HepG2 (cell line): Measurements from ENCODE around the gene MTIF2. TPM values are rescaled to one million over a fixed set of nuclear protein-coding genes. Genes with fewer than 3 reads are reported as not detected.
A peak's percentile ranks its signal among the peaks of the same experiment; 100 is the strongest.

Experiments used
- ATAC-seq: fragments of 200-7000 bp; cut with Tn5 transposase; 3 replicates; pipeline ENCODE4 v1.9.1; 2020; ENCODE audit warnings: mild to moderate bottlenecking, moderate library complexity
- BruUV-seq: library from RNA; stranded (reverse); fragments of 400-500 nt; replicated peaks from 2 replicates; lab custom pipeline; 2021; lab: Mats Ljungman, UMichigan
- CTCF ChIA-PET: fragments of 300-600 bp; formaldehyde crosslinking; extraction: SDS; loops from one replicate; lab custom pipeline; 2021; ENCODE audit warnings: low total read pairs, inconsistent platforms, low intra/inter-chr PET ratio; lab: Yijun Ruan, JAX
- POLR2A ChIA-PET: fragments of 350-600 bp; sonication (Branson Sonifier 250); formaldehyde crosslinking; loops from one replicate; lab custom pipeline; 2020; ENCODE audit warnings: antibody characterized with exemption, inconsistent platforms; lab: Yijun Ruan, JAX
- DNase-seq: peaks from one replicate; pipeline ENCODE4 v3.0.0-alpha.2; 2015; ENCODE audit warnings: low spot score
- FAIRE-seq: peaks from 3 replicates; lab custom pipeline; 2011; peaks lifted over from hg19 to GRCh38; lab: Jason Lieb, UNC
- H2AFZ ChIP-seq: one replicate; pipeline ENCODE4 v1.6.1; 2011; ENCODE audit warnings: low read length, inconsistent platforms
- H3K27ac ChIP-seq: fragments of 300-600 bp; 3 replicates; pipeline ENCODE4 v1.8.0; 2011; ENCODE audit warnings: mixed run types, mild to moderate bottlenecking, mixed read lengths, low read length, inconsistent platforms; ENCODE audit not compliant: insufficient read depth; ENCODE audit errors: extremely low read length
- H3K27me3 ChIP-seq, 2 experiments: fragments of 200-600 bp in 1 of 2; 2 replicates in 1 of 2; 3 replicates in 1 of 2; pipeline versions ENCODE4 v1.6.0 to v1.8.0; 2011; ENCODE audit warnings: low read length in 2 of 2, mild to moderate bottlenecking in 2 of 2, moderate library complexity in 2 of 2, inconsistent platforms in 1 of 2; ENCODE audit not compliant: insufficient read depth in 2 of 2, control insufficient read depth in 1 of 2
- H3K36me3 ChIP-seq, 2 experiments: fragments of 200-600 bp in 1 of 2; replicated peaks in 1 of 2; 2 replicates in 1 of 2; 3 replicates in 1 of 2; pipeline versions ENCODE4 v1.5.1 to v1.8.0; 2011; ENCODE audit warnings: low read length in 2 of 2, inconsistent platforms in 1 of 2; ENCODE audit not compliant: insufficient read depth in 2 of 2, control insufficient read depth in 1 of 2
- H3K4me1 ChIP-seq: 2 replicates; pipeline ENCODE4 v1.5.1; 2012; ENCODE audit warnings: low read length, inconsistent platforms; ENCODE audit not compliant: insufficient read depth
- H3K4me2 ChIP-seq: 2 replicates; pipeline ENCODE4 v1.6.0; 2011; ENCODE audit warnings: low read depth, low read length, inconsistent platforms
- H3K4me3 ChIP-seq, 3 experiments: fragments of 200-600 bp in 1 of 3; sonication (generic), shearing (Covaris generic) in 1 of 3; replicated peaks in 1 of 3; 2 replicates each; pipeline ENCODE4 v1.5.1; 2011 to 2016; ENCODE audit warnings: low read length in 3 of 3, inconsistent platforms in 2 of 3, low read depth in 2 of 3, mild to moderate bottlenecking in 2 of 3, control low read depth in 1 of 3, mixed read lengths in 1 of 3; ENCODE audit not compliant: insufficient read depth in 1 of 3
- H3K79me2 ChIP-seq: one replicate; pipeline ENCODE4 v1.6.1; 2011; ENCODE audit warnings: low read length, inconsistent platforms; ENCODE audit not compliant: insufficient read depth
- H3K9ac ChIP-seq: 2 replicates; pipeline ENCODE4 v1.6.0; 2011; ENCODE audit warnings: mild to moderate bottlenecking, low read depth, low read length, inconsistent platforms; ENCODE audit not compliant: insufficient read depth
- H3K9me3 ChIP-seq: 2 replicates; pipeline ENCODE4 v1.5.1; 2012; ENCODE audit warnings: mild to moderate bottlenecking, low read length
- H4K20me1 ChIP-seq: 2 replicates; pipeline ENCODE4 v1.6.0; 2011; ENCODE audit warnings: inconsistent platforms, mild to moderate bottlenecking, low read length, moderate library complexity; ENCODE audit not compliant: insufficient read depth
- ATF2 ChIP-seq: sonication (generic); formaldehyde crosslinking; IDR thresholded peaks from 2 replicates; pipeline ENCODE4 v1.4.0; 2020; ENCODE audit warnings: missing genetic modification reagents
- CEBPG ChIP-seq: IDR thresholded peaks from 2 replicates; pipeline ENCODE4 v1.6.1; 2016
- DPF2 ChIP-seq: sonication (generic); formaldehyde crosslinking; IDR thresholded peaks from 2 replicates; pipeline ENCODE4 v1.4.0; 2020; ENCODE audit warnings: mild to moderate bottlenecking, low read depth, missing genetic modification reagents, borderline replicate concordance
- ELF3 ChIP-seq: IDR thresholded peaks from 2 replicates; pipeline ENCODE4 v1.6.1; 2016; ENCODE audit warnings: missing genetic modification reagents, missing compliant biosample characterization
- FIP1L1 ChIP-seq: fragments of 200-400 bp; formaldehyde crosslinking; IDR thresholded peaks from 2 replicates; pipeline ENCODE4 v1.6.1; 2018; ENCODE audit warnings: low read depth, mild to moderate bottlenecking, low read length, moderate library complexity, borderline replicate concordance; ENCODE audit not compliant: insufficient read depth
- FOXA1 ChIP-seq, 2 experiments: fragments of 450-650 bp in 1 of 2; sonication (generic) in 1 of 2; formaldehyde crosslinking in 1 of 2; IDR thresholded peaks; 2 replicates each; pipeline versions ENCODE4 v1.4.0 to v1.6.1; 2016 to 2020; ENCODE audit warnings: missing genetic modification reagents in 1 of 2
- FOXA3 ChIP-seq: IDR thresholded peaks from 2 replicates; pipeline ENCODE4 v1.6.1; 2016; ENCODE audit warnings: missing genetic modification reagents, missing compliant biosample characterization
- FOXP1 ChIP-seq, 2 experiments: fragments of 450-650 bp in 1 of 2; IDR thresholded peaks; 2 replicates each; pipeline ENCODE4 v1.6.1; 2017 to 2018; ENCODE audit warnings: antibody characterized with exemption in 1 of 2
- GATAD2A ChIP-seq: IDR thresholded peaks from 2 replicates; pipeline ENCODE4 v1.6.1; 2016
- SOX6 ChIP-seq, 2 experiments: fragments of 450-650 bp in 1 of 2; sonication (generic) in 1 of 2; formaldehyde crosslinking in 1 of 2; IDR thresholded peaks; 2 replicates each; pipeline versions ENCODE4 v1.4.0 to v1.6.1; 2017 to 2020; ENCODE audit warnings: antibody characterized with exemption in 1 of 2, mild to moderate bottlenecking in 1 of 2, missing genetic modification reagents in 1 of 2
- WIZ ChIP-seq: sonication (generic); formaldehyde crosslinking; IDR thresholded peaks from 2 replicates; pipeline ENCODE4 v1.5.1; 2020; ENCODE audit warnings: mild to moderate bottlenecking, missing genetic modification reagents
- ZBTB43 ChIP-seq: sonication (generic); formaldehyde crosslinking; conservative IDR thresholded peaks from 2 replicates; pipeline ENCODE4 v1.4.0; 2020; ENCODE audit warnings: missing genetic modification reagents
- ZNF713 ChIP-seq: sonication (generic); formaldehyde crosslinking; IDR thresholded peaks from 2 replicates; pipeline ENCODE4 v1.4.0; 2020; ENCODE audit warnings: mild to moderate bottlenecking, missing genetic modification reagents
- WGBS: methylation state at CpG from one replicate; pipeline ENCODE4 v1.1.6; 2017; ENCODE audit warnings: low lambda C conversion rate; 5-methylcytosine and 5-hydroxymethylcytosine counted together
- in situ Hi-C: cut with HindIII; loops from 2 replicates; pipeline ENCODE4 v1.10.0; 2017; ENCODE audit warnings: low pct_unique_long_range_greater_than_20kb; ENCODE audit not compliant: extremely low pct_ligation_motif_present
- intact Hi-C: fragments of 100-400 bp; cut with micrococcal nuclease; formaldehyde crosslinking; loops from one replicate; pipeline ENCODE4 v1.10.0; 2022; ENCODE audit not compliant: unreplicated experiment
- polyA plus RNA-seq, 8 experiments: library from polyadenylated mRNA; depleted of rRNA in 3 of 8; stranded (reverse) in 7 of 8; unstranded in 1 of 8; fragments of >200 nt; fragmentation: Illumina TruSeq in 4 of 8; extraction: Trizol in 4 of 8; gene quantifications; 2 replicates each; pipeline versions ENCODE4 v1.2.1 to v1.2.3, GENCODE V29; 2011 to 2016; ENCODE audit warnings: low read depth in 4 of 8, missing spikeins in 1 of 8, mixed read lengths in 1 of 8; ENCODE audit not compliant: insufficient read depth in 1 of 8
- total RNA-seq, 5 experiments: library from RNA; depleted of rRNA; stranded (reverse); fragments of >200 nt; fragmentation: Illumina TruSeq; extraction: Trizol; gene quantifications; 2 replicates each; pipeline ENCODE4 v1.2.3, GENCODE V29; 2016; ENCODE audit warnings: low read depth in 1 of 5
- TF ChIP-seq, protein P1 (sequence below): IDR thresholded peaks from 2 replicates; pipeline ENCODE4 v1.4.0; 2020; ENCODE audit warnings: mild to moderate bottlenecking, missing genetic modification reagents
- TF ChIP-seq, protein P2 (sequence below): sonication (generic); formaldehyde crosslinking; conservative IDR thresholded peaks from 2 replicates; pipeline ENCODE4 v1.4.0; 2020; ENCODE audit warnings: missing genetic modification reagents

Gene MTIF2
- total and polyA plus RNA-seq, 2 of the 13 experiments (the other 11 are each of a cell fraction or from before 2014, with no cell fraction given): 32.1 to 92.1 TPM

DNA sequence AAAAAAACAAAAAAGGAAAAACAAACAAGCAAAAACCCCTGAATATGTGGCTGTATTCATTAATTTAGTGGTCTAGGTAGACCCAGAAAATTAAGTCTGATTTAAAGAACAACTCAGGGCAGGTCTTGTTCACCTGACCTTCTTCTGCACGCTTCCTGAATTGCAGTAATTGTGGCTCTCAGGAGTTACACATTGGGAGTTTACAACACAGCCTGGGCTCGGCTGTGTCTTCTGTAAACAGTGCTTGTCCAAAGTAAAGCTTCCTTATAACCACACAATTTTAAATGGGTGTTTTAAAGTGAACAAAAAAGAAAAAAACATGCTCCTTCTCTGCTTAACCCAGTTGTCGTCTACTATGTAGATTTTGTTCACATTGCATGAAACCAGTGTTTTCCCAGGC, 8.3 kb upstream of the MTIF2 start:
- no TSS peak for BruUV-seq
- ChIA-PET CTCF (no interaction called here), POLR2A (no interaction called here)

More for the DNA sequence above, 8.3 kb upstream of the MTIF2 start:
- Histone ChIP-seq H2AFZ (peak overlapping the region; percentile 57), H3K36me3 (no peaks in the 10 kb centered on the region), H4K20me1 (no peaks in the 10 kb centered on the region), H3K4me2 (peak overlapping the region; percentile 37), H3K4me3 (no peak overlapping the region), H3K27ac (no peak overlapping the region), H3K27me3 (no peaks in the 10 kb centered on the region; a peak in 1 of 5 replicates), H3K9ac (no peak overlapping the region), H3K4me1 (peaks cover 44% of the 10 kb centered on the region), H3K79me2 (peaks cover under 1% of the 10 kb centered on the region), H3K9me3 (no peaks in the 10 kb centered on the region)
- in situ Hi-C loops (no loop called here), intact Hi-C loops (no loop called here)
- FAIRE-seq (no peak), ATAC-seq (no peak), DNase-seq (peak; percentile 7)
- no peak for TF ChIP-seq SOX6 (IDR thresholded peaks at IDR 0.05)
- TF ChIP-seq SOX6 (CRISPR knock-in tag; IDR thresholded peaks at IDR 0.05): no peak
- TF ChIP-seq ZBTB43 (CRISPR knock-in tag): 0 out of 2 replicates have a peak, but pooled peaks have one; percentile 45
- no peak for TF ChIP-seq ATF2 (CRISPR knock-in tag)
- TF ChIP-seq, protein P1, sequence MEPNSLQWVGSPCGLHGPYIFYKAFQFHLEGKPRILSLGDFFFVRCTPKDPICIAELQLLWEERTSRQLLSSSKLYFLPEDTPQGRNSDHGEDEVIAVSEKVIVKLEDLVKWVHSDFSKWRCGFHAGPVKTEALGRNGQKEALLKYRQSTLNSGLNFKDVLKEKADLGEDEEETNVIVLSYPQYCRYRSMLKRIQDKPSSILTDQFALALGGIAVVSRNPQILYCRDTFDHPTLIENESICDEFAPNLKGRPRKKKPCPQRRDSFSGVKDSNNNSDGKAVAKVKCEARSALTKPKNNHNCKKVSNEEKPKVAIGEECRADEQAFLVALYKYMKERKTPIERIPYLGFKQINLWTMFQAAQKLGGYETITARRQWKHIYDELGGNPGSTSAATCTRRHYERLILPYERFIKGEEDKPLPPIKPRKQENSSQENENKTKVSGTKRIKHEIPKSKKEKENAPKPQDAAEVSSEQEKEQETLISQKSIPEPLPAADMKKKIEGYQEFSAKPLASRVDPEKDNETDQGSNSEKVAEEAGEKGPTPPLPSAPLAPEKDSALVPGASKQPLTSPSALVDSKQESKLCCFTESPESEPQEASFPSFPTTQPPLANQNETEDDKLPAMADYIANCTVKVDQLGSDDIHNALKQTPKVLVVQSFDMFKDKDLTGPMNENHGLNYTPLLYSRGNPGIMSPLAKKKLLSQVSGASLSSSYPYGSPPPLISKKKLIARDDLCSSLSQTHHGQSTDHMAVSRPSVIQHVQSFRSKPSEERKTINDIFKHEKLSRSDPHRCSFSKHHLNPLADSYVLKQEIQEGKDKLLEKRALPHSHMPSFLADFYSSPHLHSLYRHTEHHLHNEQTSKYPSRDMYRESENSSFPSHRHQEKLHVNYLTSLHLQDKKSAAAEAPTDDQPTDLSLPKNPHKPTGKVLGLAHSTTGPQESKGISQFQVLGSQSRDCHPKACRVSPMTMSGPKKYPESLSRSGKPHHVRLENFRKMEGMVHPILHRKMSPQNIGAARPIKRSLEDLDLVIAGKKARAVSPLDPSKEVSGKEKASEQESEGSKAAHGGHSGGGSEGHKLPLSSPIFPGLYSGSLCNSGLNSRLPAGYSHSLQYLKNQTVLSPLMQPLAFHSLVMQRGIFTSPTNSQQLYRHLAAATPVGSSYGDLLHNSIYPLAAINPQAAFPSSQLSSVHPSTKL (CRISPR knock-in tag): peak; percentile 10; the same call in 1 of the 2 replicates
- TF ChIP-seq DPF2: no peak
- TF ChIP-seq, protein P2, sequence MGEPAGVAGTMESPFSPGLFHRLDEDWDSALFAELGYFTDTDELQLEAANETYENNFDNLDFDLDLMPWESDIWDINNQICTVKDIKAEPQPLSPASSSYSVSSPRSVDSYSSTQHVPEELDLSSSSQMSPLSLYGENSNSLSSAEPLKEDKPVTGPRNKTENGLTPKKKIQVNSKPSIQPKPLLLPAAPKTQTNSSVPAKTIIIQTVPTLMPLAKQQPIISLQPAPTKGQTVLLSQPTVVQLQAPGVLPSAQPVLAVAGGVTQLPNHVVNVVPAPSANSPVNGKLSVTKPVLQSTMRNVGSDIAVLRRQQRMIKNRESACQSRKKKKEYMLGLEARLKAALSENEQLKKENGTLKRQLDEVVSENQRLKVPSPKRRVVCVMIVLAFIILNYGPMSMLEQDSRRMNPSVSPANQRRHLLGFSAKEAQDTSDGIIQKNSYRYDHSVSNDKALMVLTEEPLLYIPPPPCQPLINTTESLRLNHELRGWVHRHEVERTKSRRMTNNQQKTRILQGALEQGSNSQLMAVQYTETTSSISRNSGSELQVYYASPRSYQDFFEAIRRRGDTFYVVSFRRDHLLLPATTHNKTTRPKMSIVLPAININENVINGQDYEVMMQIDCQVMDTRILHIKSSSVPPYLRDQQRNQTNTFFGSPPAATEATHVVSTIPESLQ (CRISPR knock-in tag): no peak
- TF ChIP-seq FOXA3 (CRISPR knock-in tag): peak; percentile 61; the same call in 1 of the 2 replicates
- TF ChIP-seq WIZ: no peak
- no peak for TF ChIP-seq FIP1L1
- TF ChIP-seq ZNF713 (CRISPR knock-in tag): no peak
- TF ChIP-seq GATAD2A: peak; percentile 21; the same call in 1 of the 2 replicates
- TF ChIP-seq FOXA1 (IDR thresholded peaks at IDR 0.05): no peak
- peak; percentile 31; the same call in 1 of the 2 replicates for TF ChIP-seq FOXA1 (CRISPR knock-in tag; IDR thresholded peaks at IDR 0.05)
- peak; percentile 13; the same call in 1 of the 2 replicates for TF ChIP-seq CEBPG (CRISPR knock-in tag)
- TF ChIP-seq FOXP1 (IDR thresholded peaks at IDR 0.05): no peak
- TF ChIP-seq FOXP1 (CRISPR knock-in tag; IDR thresholded peaks at IDR 0.05): peak; percentile 39
- TF ChIP-seq ELF3 (CRISPR knock-in tag): 0 out of 2 replicates have a peak, but pooled peaks have one; percentile 29
- WGBS: 35% methylated on average over 3 of the region's 3 CpGs
